ENCODE measurements around the gene ME1. TPM values are rescaled to one million over a fixed set of nuclear protein-coding genes. Genes with fewer than 3 reads are reported as not detected.

The ME1 gene
- total RNA-seq, 1 experiment from 2014 or later, result 7.8 TPM

DNA sequence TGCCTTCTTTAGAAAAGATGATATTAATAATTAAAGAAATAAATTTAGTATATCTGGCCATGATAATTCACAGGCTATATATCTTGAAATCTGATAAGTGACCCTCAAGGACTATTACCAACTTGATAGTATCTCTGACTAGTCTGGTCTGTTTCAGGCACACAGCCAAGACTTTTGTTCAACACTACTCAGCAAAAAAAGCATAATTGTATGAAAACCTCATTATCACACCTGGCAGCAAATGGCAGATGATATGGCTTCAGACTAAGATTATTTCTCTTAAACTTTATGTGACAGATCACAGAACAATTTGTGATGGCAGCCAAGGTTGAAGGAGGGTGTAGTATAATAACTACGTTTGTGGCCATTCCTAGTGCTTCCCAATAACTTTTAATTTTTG is 123.0 kb downstream of the ME1 start:
- H4K8ac ChIP-seq (replicated peaks; ENCODE audit: insufficient read length, low read depth, low read length), result no peak overlapping the region
- H4K91ac ChIP-seq (ENCODE audit: insufficient read length, low read depth, low read length), result no peak overlapping the region
- H3K79me2 ChIP-seq (ENCODE audit: insufficient read depth, low read length), result no peaks in the 10 kb centered on the region
- TF ChIP-seq, protein P1, sequence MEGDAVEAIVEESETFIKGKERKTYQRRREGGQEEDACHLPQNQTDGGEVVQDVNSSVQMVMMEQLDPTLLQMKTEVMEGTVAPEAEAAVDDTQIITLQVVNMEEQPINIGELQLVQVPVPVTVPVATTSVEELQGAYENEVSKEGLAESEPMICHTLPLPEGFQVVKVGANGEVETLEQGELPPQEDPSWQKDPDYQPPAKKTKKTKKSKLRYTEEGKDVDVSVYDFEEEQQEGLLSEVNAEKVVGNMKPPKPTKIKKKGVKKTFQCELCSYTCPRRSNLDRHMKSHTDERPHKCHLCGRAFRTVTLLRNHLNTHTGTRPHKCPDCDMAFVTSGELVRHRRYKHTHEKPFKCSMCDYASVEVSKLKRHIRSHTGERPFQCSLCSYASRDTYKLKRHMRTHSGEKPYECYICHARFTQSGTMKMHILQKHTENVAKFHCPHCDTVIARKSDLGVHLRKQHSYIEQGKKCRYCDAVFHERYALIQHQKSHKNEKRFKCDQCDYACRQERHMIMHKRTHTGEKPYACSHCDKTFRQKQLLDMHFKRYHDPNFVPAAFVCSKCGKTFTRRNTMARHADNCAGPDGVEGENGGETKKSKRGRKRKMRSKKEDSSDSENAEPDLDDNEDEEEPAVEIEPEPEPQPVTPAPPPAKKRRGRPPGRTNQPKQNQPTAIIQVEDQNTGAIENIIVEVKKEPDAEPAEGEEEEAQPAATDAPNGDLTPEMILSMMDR (conservative IDR thresholded peaks at IDR 0.05), result no peak
- no peak overlapping the region for H2BK20ac ChIP-seq (ENCODE audit: low read depth, low read length, poor library complexity, severe bottlenecking)
- H3K4me1 Mint-ChIP-seq, result 0 out of 4 replicates have a peak, but pooled peaks cover 0 to 3% of the 10 kb centered on the region in 2 experiments
- H3K56ac ChIP-seq (ENCODE audit: insufficient read length, low read depth, low read length), result no peak overlapping the region
- no peak overlapping the region for H3K4me3 Mint-ChIP-seq
- H3K9me3 ChIP-seq (ENCODE audit: control insufficient read depth, low read depth, low read length), result no peaks in the 10 kb centered on the region
- H3K27ac Mint-ChIP-seq, result no peak overlapping the region
- no peaks in the 10 kb centered on the region for H3K27me3 Mint-ChIP-seq (ENCODE audit: low read depth)
- H3K36me3 Mint-ChIP-seq (ENCODE audit: insufficient read depth in 1 of 3, low read depth in 3 of 3), result peaks cover 0 to 3% (median 0%) of the 10 kb centered on the region in 3 experiments; a peak in 3 of 7 replicates
- no peak overlapping the region for H3T11ph ChIP-seq (ENCODE audit: low read length)
- H3K27me3 ChIP-seq (ENCODE audit: insufficient read depth, low read length), result no peaks in the 10 kb centered on the region
- H3K23me2 ChIP-seq (ENCODE audit: insufficient read length, low read depth, low read length, poor library complexity, severe bottlenecking), result no peaks in the 10 kb centered on the region
- H4K20me1 ChIP-seq (ENCODE audit: control insufficient read depth, insufficient read depth, insufficient read length), result no peaks in the 10 kb centered on the region
- H3K79me1 ChIP-seq (ENCODE audit: insufficient read depth, low read depth, low read length, poor library complexity, severe bottlenecking), result no peaks in the 10 kb centered on the region
- WGBS (ENCODE audit: extremely low coverage, insufficient read length, low lambda C conversion rate), result no CpG with 5 or more reads among the region's 1 CpG
- no peak overlapping the region for H3K4me2 ChIP-seq (ENCODE audit: insufficient read depth, insufficient read length, low read length)
- H2BK12ac ChIP-seq (ENCODE audit: insufficient read length, low read depth, low read length), result no peak overlapping the region
- no peak overlapping the region for H3K9ac ChIP-seq (ENCODE audit: extremely low read depth, insufficient read length, low read length)
- no peak overlapping the region for H3K23ac ChIP-seq (ENCODE audit: insufficient read length, low read depth, low read length)
- no peak overlapping the region for H4K5ac ChIP-seq (ENCODE audit: insufficient read length, low read depth, low read length)
- no peak for DNase-seq
- no peak overlapping the region for H3K14ac ChIP-seq (ENCODE audit: insufficient read depth, low read length)
- no peak overlapping the region for H2BK15ac ChIP-seq (ENCODE audit: low read depth, low read length)
- H2BK120ac ChIP-seq (ENCODE audit: low read depth, low read length, poor library complexity, severe bottlenecking), result no peak overlapping the region
- H3K4me1 ChIP-seq (ENCODE audit: insufficient read depth, low read length), result no peaks in the 10 kb centered on the region
- no peaks in the 10 kb centered on the region for H3K9me3 Mint-ChIP-seq
- no peak overlapping the region for H2AFZ ChIP-seq (ENCODE audit: low read length)
- no peak overlapping the region for H2AK5ac ChIP-seq (ENCODE audit: insufficient read length, low read length)
- H3K27ac ChIP-seq (ENCODE audit: insufficient read length, low read depth, low read length), result no peak overlapping the region
- H3K4ac ChIP-seq (ENCODE audit: low read depth, low read length), result no peak overlapping the region
- no peak overlapping the region for H3K18ac ChIP-seq (ENCODE audit: insufficient read length, low read depth, low read length)
- H2BK5ac ChIP-seq (ENCODE audit: insufficient read length, low read length), result no peak overlapping the region
